Measurements from ENCODE around the gene TBX4. TPM values are rescaled to one million over a fixed set of nuclear protein-coding genes. Genes with fewer than 3 reads are reported as not detected.

TBX4 gene
- total RNA-seq, 4 donors from 2014 or later = 2.4 TPM; not detected in 3

DNA sequence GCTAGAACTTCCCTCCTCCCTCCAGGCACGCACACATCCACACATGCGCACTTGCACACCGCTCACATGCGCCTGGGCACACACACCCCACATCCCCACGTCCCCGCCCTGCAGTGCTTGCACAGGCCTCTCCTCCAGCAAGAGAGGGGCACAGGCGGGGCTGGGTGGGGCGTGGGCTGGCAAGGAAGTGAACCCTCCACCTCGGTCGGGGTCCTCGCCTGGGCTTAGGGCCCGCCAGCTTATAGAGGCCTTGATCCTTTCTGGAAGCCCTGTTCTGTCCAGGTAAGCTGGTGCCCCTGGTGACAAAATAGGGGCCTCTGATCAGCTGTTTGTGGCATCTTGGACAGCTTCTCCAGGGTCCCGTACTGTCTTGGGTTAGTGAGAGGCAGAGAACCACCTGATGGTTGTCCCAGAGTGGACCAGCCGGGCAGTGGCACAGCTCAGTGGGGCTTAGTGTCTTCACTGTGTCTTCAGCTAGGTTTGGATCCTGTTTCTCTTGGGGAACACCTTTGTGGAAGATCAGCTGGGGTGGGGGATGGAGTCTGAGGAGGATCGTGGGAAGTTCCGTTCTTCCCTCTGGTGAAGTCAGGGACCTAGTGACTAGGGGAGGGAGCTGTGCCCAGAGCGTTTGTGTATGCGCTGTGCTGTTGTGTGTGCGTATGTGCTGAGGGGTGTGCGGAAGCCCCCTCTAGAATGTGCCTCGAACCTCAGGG lies 12.1 kb downstream of the TBX4 start:
- in situ Hi-C loops (cut with MboI; ENCODE audit: low pct_ligation_motif_present in 1 of 4, low pct_unique_long_range_greater_than_20kb in 1 of 4, low sequenced_read_pairs in 3 of 4) = no loop called here
- Histone ChIP-seq H3K9me3 (no peaks in the 10 kb centered on the region), H3K4me3 (no peak overlapping the region), H3K36me3 (no peaks in the 10 kb centered on the region), H3K27me3 (peaks cover 42% of the 10 kb centered on the region), H3K27ac (no peak overlapping the region), H3K4me1 (peaks cover 5 to 18% (median 14%) of the 10 kb centered on the region in 4 donors)
- 90% methylated on average over 21 of the region's 21 CpGs; no CpG with 5 or more reads in 1 of the 2 donors for WGBS, 2 donors (ENCODE audit: low coverage in 1 of 2)
- TF ChIP-seq EP300 (IDR thresholded peaks at IDR 0.05; ENCODE audit: low read depth) = no peak
- TF ChIP-seq CTCF (IDR thresholded peaks at IDR 0.05) = no peak
- TF ChIP-seq POLR2A (IDR thresholded peaks at IDR 0.05) = no peak
- TF ChIP-seq POLR2AphosphoS5 (IDR thresholded peaks at IDR 0.05) = no peak
- DNase-seq = no peak
- intact Hi-C loops (cut with DNase I; ENCODE audit: low total_unique reads) = no loop called here

DNA sequence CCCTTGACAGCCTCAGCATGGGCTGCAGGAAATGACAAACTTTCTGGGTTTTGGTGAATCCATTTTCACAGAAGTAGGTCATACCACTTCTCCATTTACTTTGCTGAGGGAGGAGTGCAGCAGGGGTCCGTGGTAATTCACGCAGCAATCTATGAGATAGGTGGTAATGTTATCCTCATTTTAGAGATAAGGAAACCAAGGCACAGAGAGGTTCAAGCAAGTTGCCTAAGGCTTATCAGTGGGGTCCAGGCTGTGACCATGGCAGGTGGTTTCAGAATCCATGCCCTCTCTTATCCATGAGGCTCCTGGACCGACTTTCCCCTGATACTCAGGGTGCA lies 12.6 kb downstream of the TBX4 start:
- 74 to 80% methylated on average over 1 to 3 of the region's 3 CpGs for WGBS, 2 donors (ENCODE audit: low coverage in 1 of 2)
- in situ Hi-C loops (cut with MboI; ENCODE audit: low pct_ligation_motif_present in 1 of 4, low pct_unique_long_range_greater_than_20kb in 1 of 4, low sequenced_read_pairs in 3 of 4) = no loop called here
- no peak overlapping the region for H3K27ac ChIP-seq

DNA sequence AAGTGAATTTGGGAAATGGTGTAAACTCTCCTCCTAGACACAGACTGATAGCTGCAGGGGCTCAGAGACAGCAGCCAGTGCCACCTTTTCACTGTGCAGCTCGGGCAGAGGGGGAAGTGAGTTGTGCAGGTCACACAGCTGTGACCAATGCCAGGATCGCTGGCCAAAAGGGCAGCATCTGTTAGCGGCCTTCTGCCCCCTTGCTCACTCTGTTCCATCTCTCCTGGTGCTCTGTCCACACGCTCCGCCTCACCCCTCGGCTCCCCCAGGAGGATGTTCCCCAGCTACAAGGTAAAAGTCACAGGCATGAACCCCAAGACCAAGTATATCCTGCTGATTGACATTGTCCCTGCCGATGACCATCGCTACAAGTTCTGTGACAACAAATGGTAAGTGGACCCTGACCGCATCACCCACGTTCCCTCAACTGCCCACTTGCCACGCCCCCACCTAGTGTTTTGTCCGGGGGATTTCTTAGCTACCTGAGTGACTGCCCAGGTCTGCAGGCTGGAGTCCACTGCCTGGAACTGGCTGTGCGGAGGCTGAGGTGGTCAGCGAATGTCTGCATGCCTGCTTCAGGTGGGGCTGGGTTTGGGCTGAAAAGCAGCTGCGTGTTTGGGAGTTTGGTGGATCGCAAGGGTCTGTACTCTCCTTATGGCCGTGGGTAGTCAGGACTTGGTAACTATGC lies 13.5 kb downstream of the TBX4 start:
- Histone ChIP-seq H3K4me1 (peaks cover 5 to 18% (median 14%) of the 10 kb centered on the region in 4 donors), H3K27me3 (peaks cover 27% of the 10 kb centered on the region), H3K27ac (no peak overlapping the region), H3K4me3 (no peak overlapping the region), H3K36me3 (no peaks in the 10 kb centered on the region), H3K9me3 (no peaks in the 10 kb centered on the region)
- WGBS, 2 donors (ENCODE audit: low coverage in 1 of 2) = 79% methylated on average over 17 of the region's 17 CpGs; no CpG with 5 or more reads in 1 of the 2 donors
- in situ Hi-C loops (cut with MboI; ENCODE audit: low pct_ligation_motif_present in 1 of 4, low pct_unique_long_range_greater_than_20kb in 1 of 4, low sequenced_read_pairs in 3 of 4) (no loop called here), intact Hi-C loops (cut with DNase I; ENCODE audit: low total_unique reads) (no loop called here)
- no peak for DNase-seq
- TF ChIP-seq CTCF (IDR thresholded peaks at IDR 0.05) (no peak), POLR2AphosphoS5 (IDR thresholded peaks at IDR 0.05) (no peak), EP300 (IDR thresholded peaks at IDR 0.05; ENCODE audit: low read depth) (no peak), POLR2A (IDR thresholded peaks at IDR 0.05) (no peak)

More for the DNA sequence above, 12.6 kb downstream of the TBX4 start:
- peaks cover 36% of the 10 kb centered on the region for H3K27me3 ChIP-seq
- no peak overlapping the region for H3K4me3 ChIP-seq
- H3K9me3 ChIP-seq = no peaks in the 10 kb centered on the region
- peaks cover 5 to 18% (median 14%) of the 10 kb centered on the region in 4 donors for H3K4me1 ChIP-seq
- TF ChIP-seq POLR2AphosphoS5 (IDR thresholded peaks at IDR 0.05) (no peak), POLR2A (IDR thresholded peaks at IDR 0.05) (no peak), EP300 (IDR thresholded peaks at IDR 0.05; ENCODE audit: low read depth) (no peak)
- intact Hi-C loops (cut with DNase I; ENCODE audit: low total_unique reads) = no loop called here
- no peak for DNase-seq
- no peaks in the 10 kb centered on the region for H3K36me3 ChIP-seq

GRCh38 chr17:61466246-61466645 lies 14.0 kb downstream of the TBX4 start:
- TF ChIP-seq POLR2AphosphoS5 (IDR thresholded peaks at IDR 0.05) (no peak), POLR2A (IDR thresholded peaks at IDR 0.05) (no peak), EP300 (IDR thresholded peaks at IDR 0.05; ENCODE audit: low read depth) (no peak), CTCF (IDR thresholded peaks at IDR 0.05) (no peak)
- intact Hi-C loops (cut with DNase I; ENCODE audit: low total_unique reads) = no loop called here
- Histone ChIP-seq H3K4me3 (no peak overlapping the region), H3K27me3 (peaks cover 22% of the 10 kb centered on the region), H3K9me3 (no peaks in the 10 kb centered on the region), H3K27ac (no peak overlapping the region), H3K4me1 (peaks cover 5 to 15% (median 13%) of the 10 kb centered on the region in 4 donors), H3K36me3 (no peaks in the 10 kb centered on the region)
- in situ Hi-C loops (cut with MboI; ENCODE audit: low pct_ligation_motif_present in 1 of 4, low pct_unique_long_range_greater_than_20kb in 1 of 4, low sequenced_read_pairs in 3 of 4) = no loop called here
- 80% methylated on average over 5 of the region's 7 CpGs; no CpG with 5 or more reads in 1 of the 2 donors for WGBS, 2 donors (ENCODE audit: low coverage in 1 of 2)
- DNase-seq = no peak

All from transverse colon (tissue), 4 donors.